Fibroblast of peridontal ligament (primary cell): ENCODE data around the gene PHF23.
"Not testable (repeated sequence)": the region's sequence is repeated elsewhere in the genome, so short reads cannot be mapped to it uniquely, and the experiment has no call there.

Source experiments
- DNase-seq: peaks from one replicate; pipeline ENCODE4 v3.0.0-alpha.2; 2010; ENCODE audit errors: extremely low read depth

The PHF23 gene

DNA sequence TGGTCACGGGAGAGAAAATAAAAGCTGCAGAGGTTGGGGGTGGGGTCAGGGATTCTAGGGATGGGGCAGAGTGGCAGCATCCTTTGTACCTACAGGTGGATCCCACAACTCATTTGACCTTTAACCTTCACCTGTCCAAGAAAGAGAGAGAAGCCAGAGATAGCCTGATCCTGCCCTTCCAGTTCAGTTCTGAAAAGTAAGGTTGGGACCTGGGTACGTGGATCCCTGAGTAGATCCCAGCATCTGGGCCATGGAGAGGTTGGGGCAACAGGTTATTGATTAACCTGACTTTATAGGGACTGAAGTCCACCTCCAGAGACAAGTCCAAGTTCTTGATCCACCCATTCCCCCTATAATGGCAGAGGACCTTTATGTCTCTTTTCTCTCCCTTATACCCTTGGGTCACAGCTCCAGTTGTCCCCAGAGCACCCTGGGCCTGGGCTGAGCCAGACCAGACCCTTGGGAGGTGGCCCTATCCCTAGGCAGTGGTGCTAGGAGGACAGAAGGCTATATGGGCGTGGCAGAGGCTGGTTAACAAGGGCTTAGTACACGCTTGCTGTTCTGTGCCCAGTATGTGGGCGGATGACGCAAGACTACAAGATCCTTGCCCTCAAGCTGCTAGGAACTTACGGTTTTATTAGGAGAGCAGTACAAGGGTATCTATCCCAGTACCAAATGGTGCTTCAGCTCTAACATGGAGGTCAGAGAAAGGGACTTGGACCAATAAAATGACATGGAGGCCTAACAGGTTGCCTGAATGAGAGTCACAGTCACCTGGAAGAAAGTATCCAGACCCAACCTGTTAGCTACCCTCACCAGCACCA lies 19.7 kb upstream of the PHF23 start:
- no peak for DNase-seq

DNA sequence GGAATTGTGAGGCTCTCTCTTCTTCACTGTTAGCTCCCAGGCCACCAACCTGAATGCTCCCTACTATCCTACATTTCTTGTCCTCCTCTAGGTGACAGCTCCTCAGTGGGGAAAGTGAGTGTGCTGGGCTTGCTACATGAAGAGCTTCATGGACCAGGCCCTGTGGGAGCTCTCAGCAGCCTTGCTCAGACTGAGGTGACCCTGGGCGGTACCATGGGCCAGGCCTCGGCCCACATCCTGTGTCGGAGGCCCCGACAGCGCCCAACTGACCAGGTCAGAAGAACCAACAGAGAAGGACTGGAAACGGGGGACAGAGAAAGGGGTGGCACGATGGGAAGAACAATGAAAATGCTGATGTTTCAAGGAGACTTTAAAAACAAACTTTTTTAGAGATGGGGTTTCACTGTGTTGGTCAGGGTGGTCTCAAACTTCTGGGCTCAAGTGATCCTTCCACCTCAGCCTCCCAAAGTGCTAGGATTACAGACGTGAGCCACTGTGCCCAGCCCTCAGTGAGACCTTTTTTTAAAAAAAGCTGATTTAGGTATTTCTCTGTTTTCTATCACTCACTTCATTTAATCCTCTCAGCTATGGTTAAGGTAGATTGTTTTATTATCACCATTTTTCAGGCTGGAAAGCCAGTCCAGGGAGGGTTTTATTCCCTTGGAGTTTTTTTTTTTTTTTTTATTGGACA lies 17.7 kb upstream of the PHF23 start:
- DNase-seq: no peak

DNA sequence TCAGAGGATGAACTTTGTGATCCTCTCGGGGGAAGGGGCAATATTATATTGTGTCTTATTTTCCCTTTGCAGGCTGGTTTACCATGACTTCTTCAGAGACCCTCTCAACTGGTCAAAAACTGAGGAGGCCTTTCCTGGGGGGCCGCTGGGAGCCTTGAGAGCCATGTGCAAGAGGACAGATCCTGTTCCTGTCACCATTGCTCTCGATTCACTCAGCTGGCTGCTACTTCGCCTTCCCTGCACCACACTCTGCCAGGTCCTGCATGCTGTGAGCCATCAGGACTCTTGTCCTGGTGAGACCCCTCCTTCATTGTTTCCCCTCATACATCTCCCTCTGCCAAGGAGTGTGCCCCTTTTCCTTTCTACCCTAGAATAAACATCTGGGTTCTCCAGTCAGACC lies 15.3 kb upstream of the PHF23 start:
- DNase-seq: no peak

DNA sequence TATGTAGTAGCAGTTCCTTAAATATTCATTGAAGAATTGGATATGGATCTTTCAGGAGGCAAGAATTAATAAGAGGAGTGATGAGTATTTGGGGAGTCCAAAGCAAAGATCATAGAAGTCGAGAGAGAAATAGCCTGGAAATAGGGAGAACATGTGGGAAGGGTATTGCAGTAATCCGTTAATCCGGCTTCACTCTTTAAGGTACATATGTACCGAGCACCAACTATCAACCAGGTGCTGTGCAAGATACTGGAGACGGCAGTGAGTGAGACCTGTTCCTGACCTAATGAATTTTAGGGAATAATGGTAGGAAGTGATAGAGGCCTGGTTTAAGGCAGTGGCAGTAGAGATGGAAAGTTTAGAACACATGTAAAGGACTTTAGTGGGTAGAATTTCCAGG lies 13.8 kb upstream of the PHF23 start:
- no peak for DNase-seq

DNA sequence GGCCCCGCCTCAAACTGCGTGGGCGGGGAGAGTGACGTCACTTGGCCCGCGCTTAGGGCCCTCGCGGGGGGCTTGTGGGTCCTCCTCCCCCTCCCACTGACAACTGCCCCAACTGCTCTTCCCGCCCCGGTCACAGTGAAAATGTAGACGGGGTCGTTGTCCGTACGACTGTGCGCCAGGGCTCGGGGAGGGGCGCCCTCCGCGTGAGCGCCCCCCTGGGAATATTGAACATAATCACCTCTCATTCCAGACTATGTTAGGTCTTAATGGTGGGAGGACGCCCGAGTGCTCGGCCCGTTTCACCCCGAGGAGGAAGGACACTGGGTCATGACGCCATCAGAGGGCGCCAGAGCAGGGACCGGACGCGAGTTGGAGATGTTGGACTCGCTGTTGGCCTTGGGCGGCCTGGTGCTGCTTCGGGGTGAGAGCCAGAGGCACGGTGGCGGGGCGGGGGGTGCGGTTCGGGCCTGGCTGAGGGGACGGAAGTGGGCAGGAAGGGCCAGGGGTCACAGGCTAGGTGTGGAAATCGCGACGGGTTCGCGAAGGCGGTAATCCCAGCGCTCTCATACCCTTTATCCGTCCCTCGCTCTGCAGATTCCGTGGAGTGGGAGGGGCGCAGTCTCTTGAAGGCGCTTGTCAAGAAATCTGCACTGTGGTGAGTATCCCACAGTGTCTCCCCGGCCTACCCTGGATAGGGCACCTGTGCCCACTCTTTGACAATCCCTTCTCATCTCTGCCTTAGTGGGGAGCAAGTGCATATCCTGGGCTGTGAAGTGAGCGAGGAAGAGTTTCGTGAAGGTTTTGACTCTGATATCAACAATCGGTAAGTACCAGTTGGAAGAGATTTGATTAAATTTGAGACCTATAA lies 13.2 kb upstream of the PHF23 start, which contains the start of gene ELP5:
Gene ELP5, plus strand, starts transcription at position 40 of the 868 bp plus-strand sequence. Its CDS starts 336 bp downstream, at position 376.
- DNase-seq: peak; percentile 95

DNA sequence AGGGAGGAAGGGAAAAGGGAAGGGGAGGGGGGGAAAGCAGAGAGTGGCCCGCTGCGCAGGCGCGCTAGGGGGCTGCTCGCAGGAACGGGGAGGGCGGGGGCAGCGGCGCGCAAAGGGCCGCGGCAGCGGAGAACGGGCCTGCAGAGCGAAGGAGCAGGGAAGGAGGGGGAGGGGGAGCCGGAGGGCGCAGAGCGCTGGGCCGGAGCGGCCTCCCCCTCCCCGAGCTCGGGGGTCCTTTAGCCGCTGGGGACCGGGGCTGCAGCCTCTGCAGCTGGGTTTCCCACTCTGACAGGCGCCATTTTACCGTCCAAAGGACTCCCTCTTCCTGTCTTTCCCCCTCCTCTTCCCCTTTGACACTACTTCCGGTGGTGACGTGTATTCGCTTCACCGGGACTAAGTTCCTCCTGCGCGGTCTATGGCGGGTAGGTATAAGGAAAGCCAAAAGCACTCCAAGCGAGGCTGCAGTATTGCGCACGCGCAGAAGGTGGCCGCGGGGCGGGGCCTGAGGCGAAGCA lies 12.5 kb upstream of the PHF23 start, which contains the start of gene CTDNEP1:
Gene CTDNEP1, minus strand, starts transcription at position 74 of the 515 bp plus-strand sequence. CDS start 438 bp downstream, outside the sequence.
- peak; percentile 100 for DNase-seq

DNA sequence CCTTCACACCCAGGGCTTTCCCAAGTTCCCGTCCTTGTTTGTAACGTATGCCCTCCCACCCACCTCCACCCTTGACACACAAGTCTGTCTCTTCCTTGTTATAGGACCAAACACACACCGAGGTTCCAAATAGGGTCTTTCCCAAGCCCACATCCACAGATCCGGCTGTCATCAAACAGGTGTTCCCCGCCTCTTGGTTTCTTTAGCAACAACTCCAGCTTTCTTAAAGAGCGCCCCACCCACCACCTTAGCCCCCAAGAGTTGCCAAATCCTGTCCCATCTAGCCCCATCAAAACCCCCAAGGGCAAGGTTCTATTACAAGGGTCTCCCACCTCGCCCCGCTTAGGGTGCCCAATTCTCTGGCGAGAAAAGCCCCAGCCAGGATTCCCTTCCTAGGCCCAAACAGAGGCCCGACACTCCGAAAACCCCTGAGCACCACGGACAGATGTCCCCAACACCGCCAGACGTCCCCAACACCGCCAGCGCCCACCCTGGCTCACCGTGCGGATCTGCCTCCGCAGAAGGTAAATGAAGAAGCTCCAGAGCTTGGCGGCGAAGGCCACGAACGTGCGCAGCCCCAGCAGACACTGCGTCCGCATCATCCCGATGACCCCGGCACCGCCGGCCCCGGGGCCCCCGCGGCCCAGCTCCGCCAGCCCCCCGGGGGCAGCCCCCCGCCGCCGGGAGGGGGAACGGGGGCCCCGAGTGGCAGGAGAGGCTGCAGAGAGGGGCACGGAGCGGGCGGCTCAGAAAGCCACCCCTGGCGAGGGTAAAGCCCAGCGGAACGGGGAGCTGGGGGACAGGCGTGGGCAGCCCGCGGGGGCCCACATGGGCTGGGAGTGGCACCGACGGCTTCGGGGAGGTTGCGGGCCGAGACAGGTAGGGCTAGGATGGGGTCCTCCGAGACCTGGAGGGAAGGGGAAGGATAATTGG lies 11.7 kb upstream of the PHF23 start:
- DNase-seq: no peak

DNA sequence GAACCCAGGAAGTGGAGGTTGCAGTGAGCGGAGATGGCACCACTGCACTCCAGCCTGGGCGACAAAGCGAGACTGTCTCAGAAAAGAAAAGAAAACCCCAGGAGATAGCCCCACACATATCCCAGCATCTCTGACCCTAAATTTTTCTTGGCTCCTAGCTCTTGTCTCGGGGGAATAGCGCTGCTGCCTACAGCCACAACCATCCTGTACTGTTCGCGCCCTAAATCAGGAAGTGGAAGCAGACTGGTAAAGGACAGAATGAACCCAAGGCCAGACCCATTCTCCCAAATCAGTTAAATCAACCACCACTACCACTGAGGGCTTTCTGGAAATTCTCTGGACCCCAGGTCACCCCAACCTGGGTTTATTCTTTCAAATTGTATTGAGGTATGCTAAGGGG lies 10.6 kb upstream of the PHF23 start:
- no peak for DNase-seq

DNA sequence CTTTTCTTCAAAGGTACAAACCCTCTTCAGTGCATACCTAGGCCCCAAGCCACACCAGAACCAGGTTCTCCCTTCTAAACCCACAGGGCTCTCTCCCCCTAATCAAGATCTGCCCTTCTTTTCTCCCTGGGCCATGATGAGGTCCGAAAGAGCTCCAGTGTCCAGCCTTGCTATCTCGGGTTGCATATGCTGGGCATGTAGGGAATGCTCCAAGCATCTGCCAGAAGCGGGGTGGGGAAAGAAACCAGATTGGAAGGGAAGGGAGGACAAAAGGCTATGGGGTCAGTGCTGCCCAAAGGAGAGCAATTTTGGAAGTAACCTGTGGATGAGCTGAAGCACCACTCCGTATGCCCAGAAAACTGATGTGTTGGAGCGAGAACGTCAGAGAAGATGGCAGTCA lies 10.0 kb upstream of the PHF23 start:
- DNase-seq: no peak

DNA sequence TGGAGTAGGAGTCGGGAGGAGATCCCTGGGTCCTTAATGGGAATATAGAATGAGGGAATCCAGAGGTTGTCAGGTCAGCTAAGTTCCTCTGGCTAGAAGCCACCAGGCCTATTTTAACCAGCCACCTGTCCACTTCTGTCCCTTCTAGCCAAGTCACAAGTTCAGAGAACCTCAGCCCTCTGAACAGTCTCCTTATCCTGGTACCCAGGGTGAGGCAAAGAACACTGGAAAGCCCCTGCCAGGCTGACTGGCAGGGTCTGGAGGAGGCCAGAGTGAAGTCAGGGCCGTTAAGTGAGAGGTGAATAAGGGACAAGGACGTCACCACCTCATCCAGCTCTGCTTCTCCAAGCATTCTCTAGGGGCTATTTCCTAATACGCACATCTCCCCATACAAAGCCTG lies 9.5 kb upstream of the PHF23 start:
- no peak for DNase-seq

DNA sequence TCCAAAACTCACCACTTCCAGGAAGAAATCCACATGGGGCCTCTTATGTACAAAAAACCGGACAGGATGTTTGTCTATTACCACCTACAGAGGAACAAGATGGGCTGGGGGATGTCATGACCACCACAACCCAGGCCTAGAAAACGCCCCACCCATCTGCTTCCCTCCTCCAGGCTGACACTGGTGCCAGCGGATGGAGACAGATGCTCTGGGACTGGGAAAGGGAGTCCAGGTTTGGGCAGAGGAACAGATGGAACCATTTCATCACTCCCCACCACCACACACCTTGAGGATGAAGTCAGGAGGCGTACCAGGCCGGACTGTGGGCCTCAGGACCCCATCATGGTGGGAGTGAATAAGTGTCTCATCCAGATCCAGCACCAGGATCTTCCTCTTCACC lies 7.5 kb upstream of the PHF23 start:
- no peak for DNase-seq

DNA sequence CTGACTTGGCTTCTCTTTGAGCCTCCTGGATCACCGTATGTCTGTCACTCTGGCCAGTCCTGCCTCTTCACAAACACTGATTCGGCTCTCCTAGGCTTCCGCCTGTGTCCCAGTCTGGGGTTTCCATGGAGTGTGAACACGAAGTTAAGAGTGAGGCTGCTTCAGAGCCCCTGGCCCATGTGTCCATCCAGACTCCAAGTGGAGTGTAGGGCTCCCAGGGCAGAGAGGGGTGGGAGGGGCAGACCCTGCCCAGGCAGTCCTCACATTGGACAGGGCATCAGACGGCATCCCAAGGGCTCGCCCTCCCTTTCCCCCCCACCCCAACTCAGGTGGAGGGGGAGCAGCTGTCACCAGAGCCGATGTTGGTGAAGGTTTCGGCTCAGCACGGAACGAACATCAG lies 4.6 kb upstream of the PHF23 start:
- DNase-seq: not testable (repeated sequence)

DNA sequence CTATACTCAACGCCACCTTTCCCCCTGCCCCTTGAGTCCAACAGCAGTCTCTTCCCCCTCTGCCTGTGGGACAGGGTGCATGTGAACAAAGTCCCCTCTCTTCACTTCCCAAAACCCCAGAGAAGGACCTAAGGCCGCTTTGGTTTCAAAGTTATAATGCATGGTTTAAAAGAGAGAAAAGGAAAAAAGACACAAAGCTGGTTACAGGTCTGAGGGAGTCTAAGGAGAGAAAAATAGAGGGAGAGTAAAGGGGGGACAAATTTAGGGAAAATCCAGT lies 4.1 kb upstream of the PHF23 start:
- DNase-seq: no peak

DNA sequence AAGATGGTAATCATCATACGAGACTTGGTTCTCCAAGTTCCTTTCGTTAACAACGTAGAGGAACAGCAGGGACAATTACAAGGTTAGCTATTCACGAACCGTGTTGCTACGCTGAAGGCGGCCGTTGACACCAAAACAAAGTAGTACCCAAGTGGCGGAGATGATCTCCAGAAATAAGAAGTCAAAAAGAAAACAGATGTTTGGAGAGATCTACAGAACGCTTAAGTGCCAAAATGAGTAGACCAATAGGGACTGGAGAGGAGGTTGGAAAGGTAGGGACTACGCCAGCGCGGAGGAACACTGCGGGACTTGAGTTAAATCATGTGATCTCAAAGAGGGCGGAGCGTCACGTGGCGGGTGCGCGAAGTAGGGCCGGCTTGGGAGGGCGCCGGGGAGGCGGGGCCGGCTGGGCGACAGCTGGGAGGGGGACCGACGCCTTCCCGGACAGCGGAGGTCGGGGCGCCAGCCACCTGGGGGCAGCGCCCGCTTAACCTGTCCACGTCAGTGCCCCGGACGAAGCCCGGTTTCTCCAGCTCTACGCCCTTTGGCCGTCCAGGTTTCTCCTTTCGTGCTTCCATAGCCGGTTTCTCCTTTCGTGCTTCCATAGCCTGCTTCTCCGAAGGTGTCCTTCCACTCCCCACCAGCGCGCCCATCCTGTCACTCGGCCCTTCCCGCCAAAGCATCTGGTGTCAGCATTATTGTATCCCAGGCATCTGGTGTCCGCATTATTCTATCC lies 3.6 kb upstream of the PHF23 start:
- DNase-seq: peak; percentile 98

DNA sequence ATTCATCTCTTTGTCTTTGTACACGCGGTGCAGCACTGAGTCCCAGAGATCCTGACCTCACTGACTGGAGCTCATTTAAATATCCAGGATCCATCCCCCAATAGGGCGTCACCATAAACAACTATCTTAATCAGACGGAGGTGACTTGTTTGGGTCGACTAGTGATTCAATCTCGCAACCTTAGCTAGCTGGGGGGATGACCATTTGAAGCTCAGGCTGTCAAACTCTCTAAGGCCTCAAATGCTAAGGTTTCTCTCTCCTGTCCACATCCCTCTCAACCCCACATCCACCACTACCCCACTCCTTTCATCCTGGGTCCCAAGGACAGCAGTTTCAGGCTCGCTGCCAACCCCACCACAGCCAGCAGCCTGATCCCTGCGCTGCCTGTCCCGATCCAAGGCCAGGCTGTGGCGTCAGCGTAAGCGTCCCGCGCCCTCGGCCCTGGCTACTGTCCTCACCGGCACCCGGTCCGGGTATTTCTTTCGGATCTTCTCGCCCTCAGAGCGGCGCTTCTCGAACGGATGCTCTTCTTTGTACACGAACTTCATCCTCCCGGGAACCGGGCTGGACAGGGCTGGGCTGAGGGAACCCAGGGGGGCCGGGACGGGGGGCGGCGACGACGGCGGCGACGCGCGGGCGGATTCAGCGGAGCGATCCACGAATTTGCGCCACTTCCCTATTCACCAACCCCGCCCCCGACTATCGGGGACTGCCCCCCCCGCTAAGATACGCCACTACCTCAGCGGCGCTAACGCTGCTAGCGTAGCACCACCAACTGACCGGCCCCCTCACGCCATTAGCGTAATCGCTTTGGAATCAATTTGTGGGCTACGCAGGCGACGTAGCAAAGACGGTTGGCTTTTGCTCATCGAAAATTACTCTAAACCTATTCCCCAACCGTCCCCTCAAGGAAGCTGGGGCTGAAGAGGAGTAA lies 2.8 kb upstream of the PHF23 start, which contains the start of gene GABARAP:
Gene GABARAP, minus strand, starts transcription at position 667 of the 934 bp plus-strand sequence. Its CDS starts 119 bp downstream, at position 548.
- peak; percentile 93 for DNase-seq

DNA sequence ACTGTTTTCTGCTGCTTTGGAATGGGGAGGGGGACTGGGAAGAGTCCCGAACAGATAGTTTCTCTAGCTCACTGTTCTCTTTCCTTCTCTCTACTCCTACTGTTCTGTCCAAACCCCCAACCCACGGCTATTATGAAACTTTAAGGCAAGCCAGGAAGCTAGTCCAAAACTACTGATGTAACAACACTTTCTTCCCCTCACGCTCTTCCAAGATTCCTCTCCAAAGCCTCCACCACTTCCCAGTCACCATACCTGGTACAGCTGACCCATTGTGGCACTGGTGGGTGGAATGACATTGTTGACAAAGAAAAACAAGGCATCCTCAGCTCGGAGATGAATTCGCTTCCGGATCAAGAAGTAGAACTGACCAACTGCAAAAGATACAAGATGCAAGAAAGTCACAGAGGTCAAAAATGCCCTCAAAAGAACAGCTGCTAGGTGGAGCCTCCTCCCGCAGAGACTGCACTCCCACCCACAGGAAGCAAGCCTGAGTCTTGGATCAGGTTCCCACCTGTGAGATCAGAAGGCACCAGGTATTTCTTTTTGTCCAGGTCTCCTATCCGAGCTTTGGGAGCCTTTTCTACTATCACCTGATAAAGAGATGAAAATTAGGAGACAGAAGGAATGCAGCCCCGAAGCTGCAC lies 2.0 kb upstream of the PHF23 start:
- DNase-seq: peak; percentile 43

DNA sequence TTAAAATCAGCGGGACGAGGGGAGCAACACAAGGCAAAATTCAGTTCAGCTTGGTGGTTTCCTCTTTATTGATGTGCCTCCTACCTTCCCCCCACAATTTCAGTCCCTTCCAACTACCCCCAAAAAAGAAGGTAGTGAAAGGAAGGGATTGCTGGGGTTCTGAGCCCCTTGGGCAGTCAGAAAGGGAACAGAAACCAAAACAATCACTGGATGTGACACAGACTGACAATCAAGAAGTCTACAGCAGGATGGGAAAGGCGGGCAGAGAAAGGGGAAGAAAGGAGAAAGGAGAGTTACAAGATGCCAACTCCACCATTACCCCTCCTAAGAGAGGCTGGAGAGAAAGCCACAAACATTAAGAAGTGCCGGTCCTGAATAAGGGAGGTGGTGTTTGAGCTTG lies 1.1 kb upstream of the PHF23 start:
- no peak for DNase-seq

DNA sequence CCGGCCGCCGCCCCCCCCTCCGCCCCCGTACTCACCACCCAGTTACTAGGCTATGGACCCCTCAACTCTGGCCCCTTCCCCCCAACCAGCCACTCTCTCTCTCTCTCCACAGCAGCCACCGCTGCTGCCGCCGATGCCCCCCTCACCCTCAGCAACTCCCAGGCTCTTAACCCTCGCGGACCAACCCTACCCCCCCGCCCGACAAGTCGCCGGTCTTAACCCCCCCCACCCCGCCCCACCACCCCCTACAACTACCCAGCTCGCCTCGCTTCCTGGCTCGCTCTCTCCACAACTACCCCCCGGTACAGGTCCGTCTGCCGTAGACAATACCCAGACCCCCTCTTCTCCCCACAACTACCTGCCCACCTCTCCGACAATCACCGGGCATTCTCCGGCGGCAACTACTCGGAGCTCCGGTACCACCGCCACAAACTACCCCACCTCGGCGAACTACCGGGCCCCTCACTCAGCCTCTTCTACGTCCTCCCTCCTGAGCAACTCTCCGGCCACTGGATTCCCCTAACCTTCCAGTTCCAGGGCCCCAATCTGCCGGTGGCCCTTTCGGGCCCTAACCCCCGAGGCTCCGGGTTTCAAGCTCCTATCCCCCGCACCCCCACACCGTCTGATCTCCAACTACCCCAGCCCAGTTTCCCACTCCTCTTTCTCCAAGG lies 702 bp downstream of the PHF23 start:
- DNase-seq: no peak
